ENCODE results near the gene ZNF850.
"Not testable (repeated sequence)": the region's sequence is repeated elsewhere in the genome, so short reads cannot be mapped to it uniquely, and the experiment has no call there.

ZNF850 gene

DNA sequence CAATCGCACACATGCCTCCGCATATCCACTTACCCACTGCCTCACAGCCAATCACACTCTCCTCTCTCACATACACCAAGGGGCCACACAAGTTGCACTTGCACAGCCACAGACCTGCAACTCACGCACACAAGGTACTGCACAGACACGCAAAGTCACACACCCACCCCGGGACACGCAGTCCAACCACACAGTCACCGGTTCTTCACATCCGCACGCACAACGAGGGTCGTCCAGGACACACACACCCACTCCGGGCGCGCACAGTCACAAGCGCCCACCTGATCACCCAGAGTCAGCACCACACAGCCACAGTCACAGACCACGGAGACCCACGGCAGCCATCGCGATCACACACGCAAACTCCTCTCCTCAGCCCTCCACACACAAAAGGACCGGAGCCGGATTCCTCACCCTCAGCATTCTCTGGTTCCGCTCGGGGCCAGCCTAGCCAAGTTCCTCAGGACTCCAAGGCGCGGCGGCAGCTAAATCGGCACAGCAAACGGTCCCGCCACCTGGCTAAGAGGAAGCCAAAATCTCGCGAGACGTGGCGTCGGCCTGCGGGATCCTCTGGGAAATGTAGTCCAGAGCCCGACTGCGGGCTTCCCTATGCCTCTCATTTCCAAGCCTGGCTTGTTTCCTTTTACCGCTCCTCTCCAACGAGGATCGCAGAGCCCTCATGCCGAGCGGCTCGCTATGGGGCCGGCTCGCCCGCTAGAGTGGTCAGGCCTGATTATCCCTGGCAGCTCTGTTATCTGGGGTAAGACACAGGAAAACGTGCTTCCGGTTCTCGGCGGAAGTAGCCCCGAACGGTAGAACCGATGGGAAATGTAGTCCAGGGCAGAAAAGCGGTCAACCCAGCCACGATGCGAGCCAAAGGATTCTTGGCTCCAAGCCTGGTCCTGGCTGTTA, at the start of gene ZNF850:
Gene ZNF850, minus strand, starts transcription at position 497 of the 912 bp plus-strand sequence. CDS start 10,201 bp downstream, outside the sequence.
- peak; percentile 90 for DNase-seq

DNA sequence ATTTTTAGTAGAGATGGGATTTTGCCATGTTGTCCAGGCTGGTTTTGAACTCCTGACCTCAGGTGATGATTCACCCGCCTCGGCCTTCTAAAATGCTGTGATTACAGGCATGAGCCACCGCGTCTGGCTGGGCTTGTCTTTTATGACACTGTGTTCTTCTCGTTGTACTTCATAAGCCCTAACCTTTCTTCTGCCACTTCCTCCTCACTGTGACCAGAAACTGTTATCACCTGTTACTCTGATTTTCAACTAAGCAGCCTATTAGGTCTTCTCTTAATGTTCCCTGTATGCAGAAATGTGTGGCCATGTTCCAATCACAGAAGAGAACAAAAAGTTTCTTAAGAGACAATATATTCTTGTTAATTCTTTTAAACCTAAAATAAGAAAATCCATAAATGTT, 49.2 kb upstream of the ZNF850 start:
- no peak for DNase-seq

DNA sequence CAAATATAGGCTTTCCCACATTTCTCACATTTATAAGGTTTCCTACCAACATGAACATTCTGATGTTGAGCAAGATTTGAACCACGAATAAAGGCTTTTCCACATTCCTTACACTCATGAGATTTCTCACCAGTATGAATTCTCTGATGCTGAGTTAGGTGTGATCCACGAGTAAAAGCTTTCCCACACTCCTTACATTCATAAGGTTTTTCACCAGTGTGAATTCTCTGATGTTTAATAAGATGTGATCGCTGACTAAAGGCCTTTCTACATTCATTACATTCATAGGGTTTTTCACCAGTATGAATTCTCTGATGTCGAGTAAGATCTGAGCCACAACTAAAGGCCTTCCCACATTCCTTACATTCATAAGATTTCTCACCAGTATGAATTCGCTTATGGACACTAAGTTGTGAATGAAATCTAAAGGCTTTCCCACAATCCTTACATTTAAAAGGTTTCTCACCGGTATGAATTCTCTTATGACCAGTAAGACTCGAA, 46.6 kb upstream of the ZNF850 start:
- DNase-seq, result no peak

DNA sequence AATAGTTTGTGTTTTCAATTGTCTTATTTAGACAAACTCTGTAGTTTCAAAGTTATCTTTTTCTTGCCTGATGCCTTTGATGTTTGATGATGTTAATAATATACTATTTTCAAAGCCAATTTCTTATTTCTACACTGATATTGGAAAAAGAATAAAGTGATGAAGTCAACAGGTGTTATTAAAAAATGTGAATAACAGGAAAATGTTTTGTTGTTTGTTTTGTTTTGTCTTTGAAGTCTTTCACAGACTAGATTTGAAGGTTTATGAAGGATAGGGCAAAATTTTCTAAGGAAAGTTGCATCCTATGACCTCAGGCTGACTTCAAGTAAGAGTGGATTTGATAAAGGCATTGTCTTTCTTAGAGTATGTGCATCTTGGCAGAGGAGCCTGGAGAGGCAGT, 34.4 kb upstream of the ZNF850 start:
- DNase-seq, result no peak

DNA sequence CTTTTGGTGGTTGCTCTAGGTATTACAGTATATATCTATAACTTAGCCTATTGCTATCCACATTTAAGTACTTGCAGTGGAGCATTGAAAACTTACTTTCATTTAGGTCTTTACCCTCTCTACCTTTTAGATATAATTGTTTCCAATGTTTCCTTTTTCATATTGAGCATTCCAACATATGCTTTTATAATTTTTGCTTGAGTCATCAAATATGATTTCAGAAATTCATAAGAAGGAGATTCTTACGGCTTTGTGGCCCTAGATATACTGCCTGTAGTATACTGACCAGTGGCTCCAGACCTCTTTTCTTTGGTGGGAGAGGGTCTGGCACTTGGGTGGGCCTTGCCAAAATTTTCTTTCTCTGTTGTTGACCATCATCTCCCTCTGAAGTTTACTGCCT, 32.8 kb upstream of the ZNF850 start:
- DNase-seq, result no peak

DNA sequence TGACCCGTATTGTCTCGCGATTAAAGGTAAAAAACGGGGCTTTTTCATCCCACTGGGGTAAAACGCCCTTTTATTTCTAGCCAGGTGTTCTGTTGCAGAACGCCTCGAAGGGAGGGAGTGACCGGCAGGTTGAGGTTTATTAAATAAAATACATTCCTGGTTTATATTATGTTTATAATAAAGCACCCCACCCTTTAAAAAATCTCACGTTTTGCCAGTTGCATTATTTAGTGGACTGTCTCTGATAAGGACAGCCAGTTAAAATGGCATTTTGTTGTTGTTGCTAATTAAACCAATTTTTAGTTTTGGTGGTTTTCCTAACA, 25.1 kb upstream of the ZNF850 start:
- DNase-seq, result no peak

DNA sequence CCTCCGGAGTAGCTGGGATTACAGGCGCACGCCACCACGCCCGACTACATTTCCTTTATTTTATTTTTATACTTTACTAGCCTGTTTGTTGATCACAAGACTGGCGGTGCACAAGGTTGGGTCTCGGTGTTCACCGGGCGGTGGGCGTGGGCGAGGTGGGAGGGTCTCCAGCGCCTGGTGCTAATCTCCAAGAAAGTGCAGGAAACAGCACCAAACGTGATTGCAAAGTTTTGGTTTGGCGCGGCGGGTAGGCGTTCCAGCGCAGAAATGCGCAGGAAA, 24.0 kb upstream of the ZNF850 start:
- no peak for DNase-seq

DNA sequence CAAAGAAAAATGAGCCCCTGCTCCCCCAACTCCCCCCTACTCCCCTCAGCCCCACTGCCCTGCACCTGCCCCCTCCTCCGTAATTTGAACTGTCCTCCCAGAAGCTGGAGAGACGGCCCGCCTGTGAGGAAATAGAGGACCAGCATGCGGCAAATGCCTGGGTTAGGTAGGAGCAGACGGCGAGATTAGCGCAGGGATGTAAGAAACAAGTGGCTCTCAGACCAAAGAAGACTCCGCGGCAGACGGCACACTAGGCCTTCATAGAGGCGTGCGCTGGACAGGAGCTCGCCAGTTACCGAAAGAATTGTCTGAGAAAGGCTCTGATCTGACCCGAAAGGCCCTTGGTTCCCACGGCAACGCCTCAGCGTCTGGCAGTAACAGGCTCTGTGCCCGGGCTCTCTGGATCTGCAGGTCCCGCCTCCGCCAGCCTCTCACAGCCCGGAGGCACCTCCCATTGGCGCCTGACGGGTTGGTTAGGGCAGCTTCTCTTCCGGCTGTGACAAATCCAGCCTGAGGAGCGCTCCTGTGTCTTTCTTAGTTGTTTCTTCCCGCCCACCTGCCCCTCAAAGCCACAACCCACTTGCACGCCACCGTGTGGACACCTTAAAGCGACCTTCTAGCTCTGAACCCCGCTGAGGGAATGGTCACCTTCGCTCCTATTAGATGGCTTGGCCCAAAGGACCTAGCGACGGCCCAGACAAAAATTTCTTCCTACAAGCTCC, 19.0 kb upstream of the ZNF850 start:
- DNase-seq, result peak; percentile 26

DNA sequence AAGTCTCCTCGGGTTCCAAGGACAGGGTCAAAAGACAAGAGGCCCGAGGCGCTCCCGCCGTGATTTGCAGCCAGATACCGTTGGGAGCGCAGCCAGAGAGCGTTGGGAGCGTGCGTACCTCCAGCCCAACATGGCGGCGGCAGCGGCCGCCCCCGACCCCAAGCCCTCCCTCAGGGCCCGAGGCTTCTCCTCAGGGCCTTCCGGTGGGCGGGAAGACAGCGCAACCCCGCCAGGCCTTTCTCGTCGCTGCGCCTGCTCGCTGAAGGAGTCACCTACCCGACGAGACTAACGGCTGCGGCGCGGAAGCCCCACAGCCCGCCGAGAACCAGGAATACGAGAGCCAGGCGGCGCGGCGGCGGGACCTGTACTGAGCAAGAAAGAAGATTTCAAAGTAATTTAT, 3.2 kb upstream of the ZNF850 start:
- DNase-seq, result no peak

DNA sequence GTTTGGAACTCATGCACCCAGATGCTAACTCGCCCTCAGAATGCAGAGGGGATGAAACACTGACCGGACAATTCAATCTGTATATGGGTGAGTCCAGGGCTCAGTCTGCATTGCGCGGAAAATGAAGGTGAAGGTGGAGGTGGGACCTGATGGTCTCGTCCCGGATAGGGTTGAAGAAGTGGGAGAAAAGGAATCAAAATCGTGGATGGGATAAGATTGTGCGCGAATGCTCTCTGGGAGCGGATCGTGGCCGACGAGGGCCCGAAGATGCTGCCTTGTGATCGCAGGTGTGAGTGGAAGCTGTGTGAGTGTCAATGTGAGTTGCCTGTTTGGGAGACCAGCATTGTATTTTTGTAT, 594 bp upstream of the ZNF850 start:
- DNase-seq, result no peak

DNA sequence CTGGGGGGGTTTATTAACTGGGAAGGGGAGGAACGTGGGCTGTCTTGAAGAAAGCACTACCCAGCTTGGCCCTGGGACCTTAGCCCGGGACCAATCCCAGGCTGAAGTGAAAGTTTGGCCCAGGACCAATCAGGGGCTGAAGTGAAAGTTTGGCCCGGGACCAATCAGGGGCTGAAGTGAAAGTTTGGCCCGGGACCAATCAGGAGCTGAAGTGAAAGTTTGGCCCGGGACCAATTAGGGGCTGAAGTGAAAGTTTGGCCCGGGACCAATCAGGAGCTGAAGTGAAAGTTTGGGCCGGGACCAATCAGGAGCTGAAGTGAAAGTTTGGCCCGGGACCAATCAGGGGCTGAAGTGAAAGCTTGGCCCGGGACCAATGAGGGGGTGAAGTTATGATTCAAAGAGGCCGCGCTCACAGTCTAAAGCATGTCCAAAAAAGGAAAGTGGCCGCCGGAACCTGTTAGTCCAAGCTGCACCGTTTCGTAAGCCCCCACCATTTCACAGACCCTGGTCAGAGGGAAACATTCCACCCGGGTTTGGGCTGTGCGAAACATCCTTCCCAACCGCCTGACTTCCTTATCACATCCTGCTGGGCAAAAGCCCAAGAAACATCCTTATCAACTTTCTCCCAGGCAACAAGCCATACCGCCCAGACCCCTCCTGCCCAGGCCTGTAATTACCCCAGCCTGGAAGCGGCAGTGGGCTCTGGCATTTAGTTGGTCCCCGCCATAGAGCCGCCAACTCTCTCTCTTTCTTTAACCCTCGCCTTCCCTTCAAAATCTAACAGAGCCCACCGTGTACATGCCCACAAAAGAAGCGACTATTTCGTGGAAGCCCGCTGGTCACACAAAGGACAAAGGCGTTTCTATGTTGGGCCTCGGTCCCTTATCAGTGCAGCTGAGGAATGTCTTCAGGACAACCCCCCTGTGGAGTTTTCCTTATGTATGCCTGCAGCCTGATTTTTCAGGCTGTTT, 1.1 kb downstream of the ZNF850 start:
- DNase-seq, result peak; percentile 57

DNA sequence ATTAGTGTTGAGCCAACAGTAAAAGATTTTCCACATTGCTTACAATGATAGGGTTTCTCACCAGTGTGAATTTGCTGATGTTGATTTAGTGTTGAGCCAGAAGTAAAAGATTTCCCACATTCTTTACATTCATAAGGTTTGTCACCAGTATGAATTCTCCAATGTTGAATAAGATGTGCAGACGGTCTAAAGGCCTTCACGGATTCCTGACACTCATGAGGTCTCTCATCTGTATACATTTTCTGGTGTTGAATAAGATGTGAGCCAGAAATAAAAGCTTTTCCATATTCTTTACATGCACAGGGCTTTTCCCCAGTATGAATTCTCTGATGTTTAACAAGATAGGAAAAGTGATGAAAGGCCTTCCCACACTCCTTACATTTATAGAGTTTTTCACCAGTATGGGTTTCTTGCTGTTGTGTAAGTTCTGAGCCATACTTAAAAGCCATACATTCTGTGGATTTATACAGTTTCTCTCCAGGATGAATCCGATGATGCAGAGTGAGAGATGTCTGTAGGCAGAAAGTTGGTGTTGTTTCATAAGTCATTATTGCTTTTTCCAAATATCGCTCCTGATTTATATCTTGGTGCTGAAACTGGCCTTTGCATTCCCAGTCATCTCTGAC, 22.4 kb downstream of the ZNF850 start:
- no peak for DNase-seq

DNA sequence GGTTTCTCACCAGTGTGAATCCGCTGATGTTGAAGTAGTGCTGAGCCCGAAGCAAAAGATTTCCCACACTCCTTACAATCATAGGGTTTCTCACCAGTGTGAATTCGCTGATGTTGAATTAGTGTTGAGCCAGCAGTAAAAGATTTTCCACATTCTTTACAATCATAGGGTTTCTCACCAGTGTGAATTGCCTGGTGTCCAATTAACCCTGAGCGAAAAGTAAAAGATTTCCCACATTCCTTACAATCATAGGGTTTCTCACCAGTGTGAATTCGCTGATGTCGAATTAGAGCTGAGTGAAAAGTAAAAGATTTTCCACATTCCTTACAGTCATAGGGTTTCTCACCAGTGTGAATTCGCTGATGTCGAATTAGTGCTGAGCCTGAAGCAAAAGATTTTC, 23.0 kb downstream of the ZNF850 start:
- not testable (repeated sequence) for DNase-seq

DNA sequence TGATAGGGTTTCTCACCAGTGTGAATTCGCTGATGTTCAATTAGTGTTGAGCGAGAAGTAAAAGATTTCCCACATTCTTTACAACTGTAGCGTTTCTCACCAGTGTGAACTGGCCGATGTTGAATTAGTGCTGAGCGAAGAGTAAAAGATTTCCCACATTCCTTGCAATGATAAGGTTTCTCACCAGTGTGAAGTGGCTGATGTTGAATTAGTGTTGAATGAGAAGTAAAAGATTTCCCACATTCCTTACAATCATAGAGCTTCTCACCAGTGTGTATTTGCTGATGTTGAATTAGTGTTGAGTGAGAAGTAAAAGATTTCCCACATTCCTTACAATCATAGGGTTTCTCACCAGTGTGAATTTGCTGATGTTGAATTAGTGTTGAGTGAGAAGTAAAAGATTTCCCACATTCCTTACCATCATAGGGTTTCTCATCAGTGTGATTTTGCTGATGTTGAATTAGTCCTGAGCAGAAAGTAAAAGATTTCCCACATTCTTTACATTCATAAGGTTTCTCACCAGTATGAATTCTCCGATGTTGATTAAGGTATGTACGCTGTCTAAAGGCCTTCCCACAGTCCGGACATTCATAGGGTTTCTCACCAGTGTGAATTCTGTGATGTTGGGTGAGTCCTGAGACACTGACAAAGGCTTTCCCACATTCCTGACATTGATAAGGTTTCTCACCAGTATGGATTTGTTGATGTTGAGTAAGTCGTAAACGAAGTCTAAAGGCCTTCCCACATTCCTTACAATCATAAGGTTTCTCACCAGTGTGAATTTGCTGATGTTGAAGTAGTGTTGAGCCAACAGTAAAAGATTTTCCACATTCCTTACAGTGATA, 24.0 kb downstream of the ZNF850 start:
- DNase-seq, result no peak

DNA sequence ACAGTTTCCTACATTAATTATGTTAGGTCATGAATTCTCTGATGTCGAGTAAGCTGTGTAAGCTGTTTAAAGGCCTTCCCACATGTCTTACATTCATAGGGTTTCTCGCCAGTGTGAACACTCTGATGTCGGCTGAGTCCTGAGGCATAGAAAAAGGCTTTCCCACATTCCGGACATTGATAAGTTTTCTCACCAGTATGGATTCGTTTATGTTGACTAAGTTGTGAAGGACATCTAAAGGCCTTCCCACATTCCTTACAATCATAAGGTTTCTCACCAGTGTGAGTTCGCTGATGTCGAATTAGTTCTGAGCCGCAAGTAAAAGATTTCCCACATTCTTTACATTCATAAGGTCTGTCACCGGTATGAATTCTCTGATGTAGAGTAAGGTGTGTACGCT, 24.9 kb downstream of the ZNF850 start:
- DNase-seq, result no peak

DNA sequence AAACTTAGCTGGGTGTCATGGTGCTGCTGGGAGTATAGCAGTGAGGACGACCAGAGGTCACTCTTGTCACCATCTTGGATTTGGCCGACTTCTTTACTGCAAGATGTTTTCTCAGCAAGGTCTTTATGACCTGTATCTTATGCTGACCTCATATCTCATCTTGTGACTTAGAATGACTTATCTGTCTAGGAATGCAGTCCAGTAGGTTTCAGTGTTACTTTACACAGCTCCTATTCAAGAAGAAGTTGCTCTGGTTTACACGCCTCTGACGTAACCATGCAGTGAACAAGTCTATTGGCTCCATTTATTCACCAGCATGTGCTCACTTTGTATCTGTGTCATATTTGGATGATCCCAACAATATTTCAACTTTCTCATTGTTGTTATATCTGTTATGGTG, 26.7 kb downstream of the ZNF850 start:
- DNase-seq, result no peak

DNA sequence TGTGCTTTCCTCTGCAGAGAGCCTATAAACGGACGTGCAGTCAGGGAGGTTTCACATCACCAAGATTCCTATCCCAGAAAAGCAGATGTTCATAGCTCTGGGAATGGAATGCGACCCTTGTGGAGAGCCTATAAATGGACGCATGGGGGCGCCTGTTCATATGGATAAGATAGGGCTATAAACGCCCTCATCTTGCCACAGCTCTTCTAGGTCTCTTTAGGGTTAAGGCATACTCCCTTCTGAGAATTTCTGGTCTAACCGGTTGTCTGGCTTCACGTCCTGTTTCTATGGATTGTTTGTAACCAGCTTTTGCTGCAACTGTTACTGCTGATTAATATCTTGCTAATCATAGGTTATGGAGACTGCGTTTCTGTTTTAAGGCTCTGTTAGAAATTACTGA, 36.4 kb downstream of the ZNF850 start:
- DNase-seq, result not testable (repeated sequence)

DNA sequence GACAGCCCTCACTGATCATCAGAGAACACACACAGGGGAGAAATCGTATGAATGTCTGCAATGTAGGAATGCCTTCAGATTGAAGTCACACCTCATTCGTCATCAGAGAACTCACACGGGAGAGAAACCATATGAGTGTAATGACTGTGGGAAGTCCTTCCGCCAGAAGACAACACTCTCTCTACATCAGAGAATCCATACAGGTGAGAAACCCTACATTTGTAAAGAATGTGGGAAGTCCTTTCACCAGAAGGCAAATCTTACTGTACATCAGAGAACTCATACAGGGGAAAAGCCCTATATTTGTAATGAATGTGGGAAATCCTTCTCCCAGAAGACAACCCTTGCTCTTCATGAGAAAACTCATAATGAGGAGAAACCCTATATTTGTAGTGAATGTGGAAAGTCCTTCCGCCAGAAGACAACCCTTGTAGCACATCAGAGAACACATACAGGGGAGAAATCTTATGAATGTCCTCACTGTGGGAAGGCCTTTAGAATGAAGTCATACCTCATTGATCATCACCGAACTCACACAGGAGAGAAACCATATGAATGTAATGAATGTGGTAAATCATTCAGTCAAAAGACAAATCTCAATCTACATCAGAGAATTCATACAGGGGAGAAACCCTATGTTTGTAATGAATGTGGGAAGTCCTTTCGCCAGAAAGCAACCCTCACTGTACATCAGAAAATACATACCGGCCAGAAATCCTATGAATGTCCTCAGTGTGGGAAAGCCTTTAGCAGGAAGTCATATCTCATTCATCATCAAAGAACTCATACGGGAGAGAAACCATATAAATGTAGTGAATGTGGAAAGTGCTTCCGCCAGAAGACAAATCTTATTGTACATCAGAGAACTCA, 52.7 kb downstream of the ZNF850 start:
- no peak for DNase-seq

DNA sequence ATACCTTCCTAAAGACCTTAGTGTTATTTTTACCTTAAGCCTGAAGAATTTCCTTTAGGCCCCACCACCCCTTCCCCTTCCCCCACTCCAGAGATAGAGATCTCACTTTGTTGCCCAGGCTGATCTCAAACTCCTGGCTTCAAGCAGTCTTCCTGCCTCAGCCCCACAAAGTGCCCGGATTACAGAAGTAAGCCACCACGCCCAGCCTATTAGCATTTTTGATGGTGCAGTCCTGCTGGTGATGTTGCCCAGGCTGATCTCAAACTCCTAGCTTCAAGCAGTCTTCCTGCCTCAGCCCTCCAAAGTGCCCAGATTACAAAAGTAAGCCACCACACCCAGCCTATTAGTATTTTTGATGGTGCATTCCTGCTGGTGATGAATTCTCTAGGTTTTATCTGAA, 63.2 kb downstream of the ZNF850 start:
- DNase-seq, result no peak

DNA sequence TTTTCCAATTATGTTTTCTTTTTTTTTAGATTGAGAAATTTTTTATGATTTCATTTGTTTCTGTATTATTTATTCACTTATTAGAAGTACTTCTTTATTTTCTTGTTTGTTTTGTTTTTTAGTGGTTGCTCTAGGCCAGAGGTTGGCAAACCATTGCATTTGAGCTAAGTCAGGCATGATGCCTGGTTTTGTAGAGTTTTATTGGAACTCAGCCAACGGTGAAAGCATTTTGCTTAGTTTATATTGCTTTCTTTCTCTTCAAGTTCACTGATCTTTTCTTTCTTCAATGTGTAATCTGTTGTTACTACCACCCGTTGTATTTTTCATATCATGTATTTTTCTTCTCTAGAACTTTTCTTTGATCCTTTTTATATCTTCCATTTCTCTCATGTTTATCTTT, 65.5 kb downstream of the ZNF850 start:
- no peak for DNase-seq

DNA sequence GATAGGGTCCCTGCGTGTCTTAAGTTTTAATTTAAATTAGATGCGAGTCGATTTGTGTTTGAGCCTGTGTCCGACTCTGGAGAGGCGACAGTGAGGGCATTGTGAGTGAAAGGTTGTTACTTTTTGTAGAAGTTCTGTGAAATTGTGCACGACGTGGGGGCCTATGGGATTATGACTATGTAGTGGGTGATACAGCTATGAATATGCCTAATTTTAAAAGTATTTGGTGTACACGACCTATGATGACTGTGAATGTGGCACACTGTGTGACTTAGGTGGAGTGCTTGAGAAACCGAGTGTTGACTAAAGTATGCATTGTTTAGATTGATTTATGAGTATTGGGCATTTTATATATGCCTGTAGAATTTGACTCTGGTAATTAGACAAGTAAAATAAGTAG, 84.5 kb downstream of the ZNF850 start:
- no peak for DNase-seq

Data from CD4-positive, alpha-beta T cell treated with Interferon gamma for 1 hour (primary cell).